ENCODE data around the gene TAF12.

DNA sequence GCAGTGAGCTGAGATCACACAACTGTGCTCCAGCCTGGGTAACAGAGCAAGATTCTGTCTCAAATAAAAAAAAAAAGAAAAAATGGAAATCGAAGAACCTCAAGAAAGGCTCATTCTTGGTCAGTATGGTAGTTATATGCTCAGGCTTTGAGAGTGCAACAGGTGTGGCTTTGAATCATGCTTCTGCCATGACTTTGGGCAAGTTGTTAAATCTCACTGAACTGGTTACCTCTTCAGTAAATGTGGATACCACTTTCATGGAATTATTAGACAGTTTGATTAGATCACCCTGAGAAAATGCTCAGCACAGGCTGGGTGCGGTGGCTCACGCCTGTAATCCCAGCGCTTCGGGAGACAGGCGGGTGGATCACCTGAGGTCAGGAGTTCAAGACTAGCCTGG lies 77.1 kb downstream of the TAF12 start:
- TF ChIP-seq, protein P1, sequence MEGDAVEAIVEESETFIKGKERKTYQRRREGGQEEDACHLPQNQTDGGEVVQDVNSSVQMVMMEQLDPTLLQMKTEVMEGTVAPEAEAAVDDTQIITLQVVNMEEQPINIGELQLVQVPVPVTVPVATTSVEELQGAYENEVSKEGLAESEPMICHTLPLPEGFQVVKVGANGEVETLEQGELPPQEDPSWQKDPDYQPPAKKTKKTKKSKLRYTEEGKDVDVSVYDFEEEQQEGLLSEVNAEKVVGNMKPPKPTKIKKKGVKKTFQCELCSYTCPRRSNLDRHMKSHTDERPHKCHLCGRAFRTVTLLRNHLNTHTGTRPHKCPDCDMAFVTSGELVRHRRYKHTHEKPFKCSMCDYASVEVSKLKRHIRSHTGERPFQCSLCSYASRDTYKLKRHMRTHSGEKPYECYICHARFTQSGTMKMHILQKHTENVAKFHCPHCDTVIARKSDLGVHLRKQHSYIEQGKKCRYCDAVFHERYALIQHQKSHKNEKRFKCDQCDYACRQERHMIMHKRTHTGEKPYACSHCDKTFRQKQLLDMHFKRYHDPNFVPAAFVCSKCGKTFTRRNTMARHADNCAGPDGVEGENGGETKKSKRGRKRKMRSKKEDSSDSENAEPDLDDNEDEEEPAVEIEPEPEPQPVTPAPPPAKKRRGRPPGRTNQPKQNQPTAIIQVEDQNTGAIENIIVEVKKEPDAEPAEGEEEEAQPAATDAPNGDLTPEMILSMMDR (IDR thresholded peaks at IDR 0.05; ENCODE audit: low read length) = no peak
- TF ChIP-seq EZH2 (optimal IDR thresholded peaks at IDR 0.05; ENCODE audit: low read depth, low read length) (no peak), EZH2phosphoT487 (IDR thresholded peaks at IDR 0.05; ENCODE audit: low read length) (no peak)

Measured in MM.1S (cell line).